ENCODE results near the gene PIP5K1B. TPM values are rescaled to one million over a fixed set of nuclear protein-coding genes. Genes with fewer than 3 reads are reported as not detected.
"Not testable (repeated sequence)": the region's sequence is repeated elsewhere in the genome, so short reads cannot be mapped to it uniquely, and the experiment has no call there.

The PIP5K1B gene
- total RNA-seq, 1 experiment from 2014 or later: not detected

DNA sequence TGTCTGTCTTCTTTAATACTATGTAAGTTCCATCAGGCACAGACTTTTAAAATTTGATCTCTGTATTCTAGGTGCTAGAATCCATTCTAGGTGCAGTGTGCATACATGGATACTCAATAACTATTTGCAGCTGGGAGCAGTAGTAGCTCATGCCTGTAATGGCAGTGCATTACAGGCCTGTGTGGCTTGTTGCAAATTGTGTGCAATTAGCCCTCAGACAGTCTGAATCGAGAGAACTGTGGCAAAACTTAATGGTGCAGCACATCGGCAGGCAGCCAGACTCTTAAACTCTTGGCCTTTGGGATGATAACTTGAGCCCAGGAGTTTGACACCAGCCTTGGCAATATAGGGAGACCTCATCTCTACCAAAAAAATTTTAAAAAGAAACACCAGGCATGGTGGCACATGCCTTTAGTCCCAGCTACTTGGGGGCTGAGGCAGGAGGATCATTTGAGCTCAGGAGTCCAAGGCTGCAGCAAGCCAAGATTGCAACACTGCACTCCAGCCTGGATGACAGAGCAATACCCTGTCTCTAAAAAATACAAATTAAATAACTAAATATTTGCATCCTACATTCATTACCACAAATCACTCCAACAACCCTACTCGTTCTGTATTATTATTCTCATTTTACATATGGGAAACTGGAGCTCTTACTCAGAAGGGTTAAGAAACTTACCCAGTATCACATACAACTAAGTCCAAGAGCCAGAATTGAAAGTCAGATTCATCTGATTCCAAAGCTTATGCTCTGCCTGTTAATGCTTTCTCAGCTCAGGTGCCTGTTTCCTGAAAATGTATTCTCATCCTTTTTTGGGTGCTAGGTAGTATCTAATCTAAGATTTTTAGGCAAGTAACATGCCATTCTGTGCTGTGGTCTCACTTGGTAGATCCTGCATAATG is 278.7 kb downstream of the PIP5K1B start:
- H3K27me3 ChIP-seq (replicated peaks; ENCODE audit: insufficient read depth, low read depth, low read length, poor library complexity): peaks cover 8% of the 10 kb centered on the region
- H3K9me3 ChIP-seq (ENCODE audit: low read depth, low read length, poor library complexity, severe bottlenecking): no peaks in the 10 kb centered on the region
- TF ChIP-seq EZH2 (IDR thresholded peaks at IDR 0.05; ENCODE audit: borderline replicate concordance, low read depth, low read length, poor library complexity, severe bottlenecking): no peak
- TF ChIP-seq CTCF (conservative IDR thresholded peaks at IDR 0.05; ENCODE audit: low read depth, low read length): no peak
- BruUV-seq (replicated peaks): no TSS peak
- no peak overlapping the region for H3K27ac ChIP-seq (ENCODE audit: low read depth, low read length, poor library complexity, severe bottlenecking)
- intact Hi-C loops (cut with micrococcal nuclease; ENCODE audit: unreplicated experiment): no loop called here
- ChIA-PET POLR2A (ENCODE audit: low non-redundant PET) (interaction anchor here (0.5 kb wide), 1 partner anchor 9 kb away, joined by 19 read pairs; no protein-coding TSS in a partner anchor), CTCF (no interaction called here)
- no peak for DNase-seq (ENCODE audit: low spot score)
- no peaks in the 10 kb centered on the region for H3K36me3 ChIP-seq (ENCODE audit: insufficient read depth, low read length, poor library complexity, severe bottlenecking)
- no peak overlapping the region for H3K4me3 ChIP-seq (ENCODE audit: low read depth, low read length, poor library complexity, severe bottlenecking)
- H3K4me1 ChIP-seq (ENCODE audit: insufficient read depth, low read length, poor library complexity, severe bottlenecking): peaks cover 16% of the 10 kb centered on the region

DNA sequence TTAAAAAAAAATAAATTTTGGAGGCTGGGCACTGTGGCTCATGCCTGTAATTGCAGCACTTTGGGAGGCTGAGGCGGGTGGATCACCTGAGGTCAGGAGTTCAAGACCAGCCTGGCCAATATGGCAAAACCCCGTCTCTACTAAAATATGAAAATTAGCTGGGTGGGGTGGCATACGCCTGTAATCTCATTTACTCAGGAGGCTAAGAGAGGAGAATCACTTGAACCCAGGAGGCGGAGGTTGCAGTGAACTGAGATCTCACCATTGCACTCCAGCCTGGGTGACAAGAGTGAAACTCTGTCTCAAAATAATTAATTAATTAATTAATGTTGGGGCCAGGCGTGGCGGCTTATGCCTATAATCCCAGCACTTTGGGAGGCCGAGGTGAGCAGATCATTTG is 281.9 kb downstream of the PIP5K1B start:
- POLR2A ChIA-PET (ENCODE audit: low non-redundant PET); H3K27ac ChIP-seq (ENCODE audit: low read depth, low read length, poor library complexity, severe bottlenecking); intact Hi-C loops (cut with micrococcal nuclease; ENCODE audit: unreplicated experiment); H3K4me1 ChIP-seq (ENCODE audit: insufficient read depth, low read length, poor library complexity, severe bottlenecking); DNase-seq (ENCODE audit: low spot score); H3K27me3 ChIP-seq (replicated peaks; ENCODE audit: insufficient read depth, low read depth, low read length, poor library complexity); H3K4me3 ChIP-seq (ENCODE audit: low read depth, low read length, poor library complexity, severe bottlenecking); H3K9me3 ChIP-seq (ENCODE audit: low read depth, low read length, poor library complexity, severe bottlenecking); BruUV-seq (replicated peaks); CTCF ChIA-PET; H3K36me3 ChIP-seq (ENCODE audit: insufficient read depth, low read length, poor library complexity, severe bottlenecking): not testable (repeated sequence)

- Histone ChIP-seq H3K9me3 (ENCODE audit: low read depth, low read length, poor library complexity, severe bottlenecking) (no peaks in the 10 kb centered on the region), H3K36me3 (ENCODE audit: insufficient read depth, low read length, poor library complexity, severe bottlenecking) (no peaks in the 10 kb centered on the region), H3K4me3 (ENCODE audit: low read depth, low read length, poor library complexity, severe bottlenecking) (no peak overlapping the region), H3K27ac (ENCODE audit: low read depth, low read length, poor library complexity, severe bottlenecking) (no peak overlapping the region), H3K27me3 (replicated peaks; ENCODE audit: insufficient read depth, low read depth, low read length, poor library complexity) (peaks cover 6% of the 10 kb centered on the region), H3K4me1 (ENCODE audit: insufficient read depth, low read length, poor library complexity, severe bottlenecking) (no peaks in the 10 kb centered on the region)
- no peak for TF ChIP-seq CTCF (conservative IDR thresholded peaks at IDR 0.05; ENCODE audit: low read depth, low read length)
- TF ChIP-seq EZH2 (IDR thresholded peaks at IDR 0.05; ENCODE audit: borderline replicate concordance, low read depth, low read length, poor library complexity, severe bottlenecking): no peak
- no TSS peak for BruUV-seq (replicated peaks)
- ChIA-PET POLR2A (ENCODE audit: low non-redundant PET) (no interaction called here), CTCF (no interaction called here)
- DNase-seq (ENCODE audit: low spot score): no peak
- intact Hi-C loops (cut with micrococcal nuclease; ENCODE audit: unreplicated experiment): no loop called here
Observed at GRCh38 chr9:68991457-68991856, 286.4 kb downstream of the PIP5K1B start.

GRCh38 chr9:68995776-68996175 is 290.7 kb downstream of the PIP5K1B start:
- H3K27me3 ChIP-seq (replicated peaks; ENCODE audit: insufficient read depth, low read depth, low read length, poor library complexity): peaks cover 16% of the 10 kb centered on the region
- no peak overlapping the region for H3K4me3 ChIP-seq (ENCODE audit: low read depth, low read length, poor library complexity, severe bottlenecking)
- no peaks in the 10 kb centered on the region for H3K36me3 ChIP-seq (ENCODE audit: insufficient read depth, low read length, poor library complexity, severe bottlenecking)
- CTCF ChIA-PET: no interaction called here
- no peak overlapping the region for H3K27ac ChIP-seq (ENCODE audit: low read depth, low read length, poor library complexity, severe bottlenecking)
- DNase-seq (ENCODE audit: low spot score): no peak
- POLR2A ChIA-PET (ENCODE audit: low non-redundant PET): no interaction called here
- no peaks in the 10 kb centered on the region for H3K4me1 ChIP-seq (ENCODE audit: insufficient read depth, low read length, poor library complexity, severe bottlenecking)
- BruUV-seq (replicated peaks): no TSS peak
- no peaks in the 10 kb centered on the region for H3K9me3 ChIP-seq (ENCODE audit: low read depth, low read length, poor library complexity, severe bottlenecking)
- TF ChIP-seq EZH2 (IDR thresholded peaks at IDR 0.05; ENCODE audit: borderline replicate concordance, low read depth, low read length, poor library complexity, severe bottlenecking) (no peak), CTCF (conservative IDR thresholded peaks at IDR 0.05; ENCODE audit: low read depth, low read length) (no peak)
- intact Hi-C loops (cut with micrococcal nuclease; ENCODE audit: unreplicated experiment): no loop called here
